Amniotic stem cell (primary cell): Measurements from ENCODE around the gene ACOT8.
A peak's percentile ranks its signal among the peaks of the same experiment; 100 is the strongest.
"Not testable (repeated sequence)": the region's sequence is repeated elsewhere in the genome, so short reads cannot be mapped to it uniquely, and the experiment has no call there.

ENCODE experiments used
- DNase-seq: peaks from one replicate; lab custom pipeline; 2025; lab: John Stamatoyannopoulos, UW

The ACOT8 gene

GRCh38 chr20:45852326-45852725 is 4.9 kb downstream of the ACOT8 start:
- no peak for DNase-seq

DNA sequence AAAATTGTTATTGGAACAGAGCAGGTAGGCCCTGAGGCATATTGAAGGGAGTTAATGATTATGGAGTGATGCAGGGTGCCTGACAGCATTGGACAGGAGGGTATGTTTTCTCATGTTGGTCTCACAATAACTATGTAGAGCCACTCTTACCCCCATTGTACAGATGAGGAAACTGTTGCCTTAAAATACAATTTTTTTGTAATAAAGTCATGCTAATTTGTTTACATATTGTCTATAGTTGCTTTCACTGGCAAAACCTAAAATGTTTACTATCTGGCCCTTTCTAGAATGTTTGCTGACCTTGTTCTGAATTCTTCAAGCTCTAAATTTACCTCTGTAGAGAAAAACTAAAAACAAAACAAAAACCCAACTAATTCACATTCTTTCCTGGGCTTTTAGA is 5.7 kb downstream of the ACOT8 start:
- no peak for DNase-seq

DNA sequence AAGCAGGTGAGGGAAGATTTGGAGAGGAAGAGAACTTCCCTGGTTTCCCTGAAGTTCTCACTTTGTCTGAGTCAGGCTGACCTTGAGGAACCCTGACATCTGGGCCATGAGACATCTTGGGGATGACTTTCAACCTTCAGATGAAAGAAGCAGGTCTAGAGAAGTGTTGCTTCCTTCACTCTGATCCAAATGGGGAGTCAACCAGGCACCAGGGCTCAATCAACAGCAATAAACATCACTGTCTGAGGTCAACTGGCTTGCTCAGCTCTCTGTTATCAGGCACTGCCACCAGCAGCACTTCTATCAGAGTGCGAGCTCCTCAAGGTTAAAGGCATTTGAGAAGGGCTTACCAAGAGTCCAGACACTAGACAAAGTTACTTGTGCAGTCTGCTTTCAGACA is 6.3 kb downstream of the ACOT8 start:
- DNase-seq: no peak

- DNase-seq: no peak
Measured at GRCh38 chr20:45850238-45850637, 7.0 kb downstream of the ACOT8 start.

GRCh38 chr20:45848969-45849582 is 8.1 kb downstream of the ACOT8 start:
- DNase-seq: no peak

DNA sequence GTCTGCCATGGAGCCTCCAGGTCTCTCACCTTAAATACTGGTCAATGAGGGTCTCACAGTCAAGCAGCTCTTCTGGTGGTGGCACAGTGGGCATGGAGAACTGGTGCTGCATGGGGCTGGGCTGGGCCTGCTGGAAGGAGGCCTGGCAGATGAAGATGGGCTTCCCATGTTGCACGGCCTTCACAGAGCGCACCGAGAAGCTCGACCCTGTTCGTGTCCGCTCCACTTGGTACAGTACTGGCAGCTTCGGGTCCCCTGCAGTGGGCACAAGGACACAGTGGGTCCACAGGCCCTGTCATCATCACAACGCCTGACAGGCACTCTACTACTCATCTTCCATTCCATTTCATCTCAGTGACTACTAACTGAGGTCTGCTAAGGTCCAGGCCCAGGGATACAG is 8.8 kb downstream of the ACOT8 start:
- no peak for DNase-seq

DNA sequence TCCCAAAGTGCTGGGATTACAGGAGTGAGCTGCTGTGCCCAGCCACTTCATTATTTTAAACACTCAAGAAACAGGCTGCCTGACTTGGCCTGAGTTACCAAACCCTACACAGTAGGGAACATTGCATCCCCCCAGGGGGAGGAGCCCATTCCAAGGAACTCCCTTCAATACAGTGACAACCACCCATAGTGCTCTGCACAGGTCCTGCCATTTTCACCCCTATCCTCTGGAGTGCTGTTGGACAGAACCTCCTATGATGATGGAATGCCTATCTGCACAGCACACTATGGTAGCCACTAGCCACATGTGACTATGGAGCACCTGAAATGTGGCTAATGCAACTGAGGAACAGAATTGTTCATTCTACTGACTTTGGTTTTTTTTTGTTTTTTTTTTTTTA is 11.7 kb downstream of the ACOT8 start:
- no peak for DNase-seq

- no peak for DNase-seq
Measured at GRCh38 chr20:45843506-45843905, 13.7 kb downstream of the ACOT8 start.

GRCh38 chr20:45842169-45842812 is 14.9 kb downstream of the ACOT8 start:
- DNase-seq: no peak

- no peak for DNase-seq
Measured at GRCh38 chr20:45841407-45842129, 15.6 kb downstream of the ACOT8 start.

DNA sequence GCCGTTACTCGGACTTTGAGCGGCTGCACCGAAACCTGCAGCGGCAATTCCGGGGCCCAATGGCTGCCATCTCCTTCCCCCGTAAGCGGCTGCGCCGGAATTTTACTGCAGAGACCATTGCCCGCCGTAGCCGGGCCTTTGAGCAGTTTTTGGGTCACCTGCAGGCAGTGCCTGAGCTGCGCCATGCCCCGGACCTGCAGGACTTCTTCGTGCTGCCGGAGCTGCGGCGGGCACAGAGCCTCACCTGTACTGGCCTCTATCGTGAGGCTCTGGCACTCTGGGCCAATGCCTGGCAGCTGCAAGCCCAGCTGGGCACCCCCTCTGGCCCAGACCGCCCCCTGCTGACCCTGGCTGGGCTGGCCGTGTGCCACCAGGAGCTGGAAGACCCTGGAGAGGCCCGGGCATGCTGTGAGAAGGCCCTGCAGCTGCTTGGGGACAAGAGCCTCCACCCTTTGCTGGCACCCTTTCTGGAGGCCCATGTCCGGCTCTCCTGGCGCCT is 16.4 kb downstream of the ACOT8 start:
- no peak for DNase-seq

DNA sequence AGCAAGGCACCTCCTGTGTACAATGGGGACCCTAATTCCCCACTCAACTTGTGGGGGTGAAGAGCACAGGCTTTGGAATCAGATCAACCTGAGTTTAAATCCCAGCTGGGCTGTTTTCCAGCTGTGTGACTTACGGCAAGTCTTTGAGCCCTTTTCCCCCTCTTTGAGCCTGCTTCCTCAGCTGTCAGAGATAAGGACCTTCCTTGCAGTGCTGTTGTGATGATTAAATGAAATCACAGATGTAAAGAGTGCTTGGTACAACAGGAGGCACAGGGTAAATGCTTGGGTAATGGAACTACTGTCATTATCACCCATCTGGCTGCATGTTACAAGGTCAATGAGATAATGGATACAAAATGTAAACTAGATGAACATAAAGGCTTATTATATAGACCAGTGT is 20.4 kb downstream of the ACOT8 start:
- no peak for DNase-seq

DNA sequence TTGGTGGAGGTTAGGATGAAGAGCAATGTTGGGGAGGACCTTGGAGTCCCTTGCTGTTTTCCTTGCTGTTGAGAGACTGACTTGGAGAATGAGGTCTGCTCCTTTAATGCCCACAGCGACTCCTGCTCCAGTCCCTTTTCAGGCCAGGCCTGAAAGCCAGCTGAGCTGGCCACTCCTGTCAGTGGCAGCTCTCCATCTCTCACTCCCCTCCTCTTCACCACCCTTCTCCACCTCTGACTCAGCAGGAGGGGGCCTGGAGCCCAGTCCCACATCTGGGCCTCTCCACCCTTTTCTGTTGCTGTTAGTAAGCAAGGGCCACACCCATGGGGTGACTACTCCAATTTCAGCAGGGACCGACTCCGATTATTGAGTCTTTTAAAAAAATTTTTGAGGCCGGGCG is 21.4 kb downstream of the ACOT8 start:
- no peak for DNase-seq

- no peak for DNase-seq
Measured at GRCh38 chr20:45835329-45835765, 21.8 kb downstream of the ACOT8 start.

DNA sequence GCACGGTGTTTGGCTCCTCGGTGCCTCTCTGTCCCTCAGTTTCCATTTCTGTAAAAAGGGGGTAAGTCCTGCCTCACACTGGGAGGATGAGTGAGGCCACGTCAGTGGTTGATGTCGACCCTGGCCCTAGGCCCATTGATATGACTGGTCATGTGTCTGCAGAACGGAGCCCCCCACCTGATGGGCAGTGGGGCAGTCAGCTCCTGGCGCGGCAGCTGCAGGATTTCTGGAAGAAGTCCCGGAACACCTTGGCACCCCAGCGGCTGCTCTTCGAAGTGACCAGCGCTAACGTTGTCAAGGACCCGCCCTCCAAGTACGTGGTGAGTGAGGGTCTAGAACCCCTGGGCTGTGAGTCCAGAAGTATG is 22.4 kb downstream of the ACOT8 start:
- DNase-seq: no peak

GRCh38 chr20:45833883-45834796 is 23.1 kb downstream of the ACOT8 start:
- DNase-seq: no peak

DNA sequence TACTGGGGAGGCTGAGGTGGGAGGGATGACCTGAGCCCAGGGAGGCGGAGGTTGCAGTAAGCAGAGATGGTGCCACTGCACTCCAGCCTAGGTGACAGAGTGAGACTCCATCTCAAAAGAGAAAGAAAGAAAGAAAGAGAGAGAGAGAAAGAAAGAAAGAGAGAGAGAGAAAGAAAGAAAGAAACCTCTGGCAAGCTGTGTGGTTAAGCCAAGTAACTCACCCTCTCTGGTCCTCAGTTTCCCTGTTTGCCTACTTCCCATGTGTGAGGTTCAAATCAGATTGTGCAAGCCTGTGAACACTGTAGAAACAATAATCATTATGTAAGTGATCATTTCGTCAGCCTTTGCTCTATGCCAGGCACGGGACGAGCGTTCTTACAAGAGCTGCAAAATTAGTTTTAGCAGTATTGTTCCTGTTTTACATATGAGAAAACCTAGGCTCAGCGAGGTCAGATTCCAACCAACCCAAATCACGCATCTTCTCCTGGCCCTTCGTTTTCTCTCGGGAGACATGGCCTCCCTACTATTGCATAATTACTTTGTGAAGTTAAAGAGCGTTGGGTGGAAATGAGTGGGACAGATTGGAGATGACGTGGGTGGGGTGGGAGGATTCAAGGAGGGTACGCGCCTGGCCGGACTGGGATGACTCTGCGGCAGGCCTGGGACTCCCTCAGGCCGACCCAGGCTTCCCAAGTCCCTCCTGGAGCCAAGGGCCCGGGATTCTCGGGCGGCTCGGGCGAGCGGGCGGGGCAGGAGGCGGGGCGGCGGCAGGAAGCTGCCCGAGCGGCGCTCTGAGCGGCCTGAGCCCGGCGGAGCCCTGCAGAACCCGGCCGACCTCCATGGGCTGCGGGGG is 23.9 kb downstream of the ACOT8 start, which contains the start of gene SNX21:
SNX21 (plus strand) TSS at position 770 of the 853 bp plus-strand sequence. CDS start 121 bp downstream, outside the sequence.
- peak; percentile 60 for DNase-seq

GRCh38 chr20:45832619-45833018 is 24.6 kb downstream of the ACOT8 start:
- DNase-seq: no peak

DNA sequence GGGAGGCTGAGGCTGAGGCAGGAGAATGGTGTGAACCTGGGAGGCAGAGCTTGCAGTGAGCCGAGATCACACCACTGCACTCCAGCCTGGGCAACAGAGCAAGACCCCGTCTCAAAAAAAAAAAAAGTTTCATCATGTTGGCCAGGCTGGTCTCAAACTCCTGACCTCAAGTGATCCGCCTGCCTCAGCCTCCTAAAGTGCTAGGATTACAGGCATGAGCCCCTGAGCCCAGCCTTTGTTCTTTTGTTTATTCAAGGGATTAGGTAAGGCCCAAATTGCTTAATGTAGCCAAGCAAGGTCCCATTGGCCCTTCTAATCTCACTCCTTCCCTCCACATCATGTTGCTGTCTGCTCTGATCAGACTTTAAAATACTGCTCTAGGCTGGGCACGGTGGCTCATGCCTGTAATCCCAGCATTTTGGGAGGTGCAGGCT is 27.5 kb downstream of the ACOT8 start:
- DNase-seq: not testable (repeated sequence)

DNA sequence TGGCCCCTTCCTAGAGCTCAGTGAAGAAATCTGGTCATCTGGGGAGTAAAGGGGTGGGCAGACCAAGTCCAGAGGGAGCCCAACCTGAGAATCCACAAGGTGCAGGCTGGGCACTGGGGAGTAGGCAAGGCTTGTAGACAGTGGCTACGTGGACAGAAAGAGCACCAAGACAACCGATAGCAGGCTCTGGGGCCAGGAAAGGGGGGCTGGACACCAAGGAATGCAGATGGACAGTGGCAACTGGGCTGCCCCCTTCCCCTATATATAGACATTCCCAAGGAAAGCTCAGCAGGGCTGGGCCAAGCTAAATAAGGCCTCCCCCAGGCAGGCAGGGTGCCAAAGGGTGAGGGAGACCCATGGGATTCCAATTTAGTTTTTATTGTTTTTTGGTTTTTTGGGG is 28.6 kb downstream of the ACOT8 start:
- DNase-seq: no peak

- no peak for DNase-seq
Measured at GRCh38 chr20:45827712-45828111, 29.5 kb downstream of the ACOT8 start.
